ENCODE results near the gene RBCK1.

Gene RBCK1

GRCh38 chr20:400128-400453 lies 8.0 kb upstream of the RBCK1 start:
- DNase-seq = no peak

- no peak for DNase-seq
These were observed 7.4 kb upstream of the RBCK1 start for GRCh38 chr20:400454-401275.

GRCh38 chr20:401682-402495 lies 6.2 kb upstream of the RBCK1 start:
- DNase-seq = no peak

- DNase-seq = no peak
These were observed 5.6 kb upstream of the RBCK1 start for GRCh38 chr20:402496-402885.

- no peak for DNase-seq
These were observed 5.1 kb upstream of the RBCK1 start for GRCh38 chr20:402898-403581.

GRCh38 chr20:403582-403957 lies 4.5 kb upstream of the RBCK1 start:
- no peak for DNase-seq

GRCh38 chr20:404088-404487 lies 4.0 kb upstream of the RBCK1 start:
- no peak for DNase-seq

GRCh38 chr20:406200-407132 lies 1.6 kb upstream of the RBCK1 start:
- no peak for DNase-seq

GRCh38 chr20:407133-407952 lies 756 bp upstream of the RBCK1 start:
- peak; percentile 92 for DNase-seq

- no peak for DNase-seq
These were observed 971 bp downstream of the RBCK1 start for GRCh38 chr20:408843-409696.

- no peak for DNase-seq
These were observed 1.8 kb downstream of the RBCK1 start for GRCh38 chr20:409697-410559.

GRCh38 chr20:412081-412480 lies 4.0 kb downstream of the RBCK1 start:
- no peak for DNase-seq

- DNase-seq = no peak
These were observed 6.1 kb downstream of the RBCK1 start for GRCh38 chr20:414161-414560.

GRCh38 chr20:415820-416322 lies 7.8 kb downstream of the RBCK1 start:
- DNase-seq = no peak

- no peak for DNase-seq
These were observed 9.1 kb downstream of the RBCK1 start for GRCh38 chr20:416950-417800.

GRCh38 chr20:417801-418342 lies 9.8 kb downstream of the RBCK1 start:
- no peak for DNase-seq

GRCh38 chr20:418858-419365 lies 10.8 kb downstream of the RBCK1 start:
- DNase-seq = no peak

GRCh38 chr20:419556-420165 lies 11.6 kb downstream of the RBCK1 start:
- DNase-seq = no peak
